SK-N-MC (cell line): ENCODE results near the gene PTPRF.

Source experiments
- DNase-seq: peaks from one replicate; pipeline ENCODE4 v3.0.0-alpha.2; 2011; ENCODE audit warnings: low read depth, low spot score
- H3K27ac ChIP-seq: fragments of 200-600 bp; sonication (generic); 2 replicates; pipeline ENCODE4 v1.5.1; 2016; ENCODE audit warnings: mixed run types
- H3K36me3 ChIP-seq: fragments of 200-600 bp; sonication (generic); 2 replicates; pipeline ENCODE4 v1.6.1; 2017; ENCODE audit warnings: antibody characterized with exemption, low read length, mixed read lengths; ENCODE audit not compliant: insufficient read depth
- H3K4me3 ChIP-seq: fragments of 200-600 bp; sonication (generic); 2 replicates; pipeline ENCODE4 v1.5.1; 2016
- H3K9ac ChIP-seq: fragments of 200-600 bp; sonication (generic); 2 replicates; pipeline ENCODE4 v1.8.0; 2017; ENCODE audit warnings: mixed run types, mixed read lengths; ENCODE audit not compliant: insufficient read length
- H3K9me3 ChIP-seq: fragments of 200-600 bp; sonication (generic); 2 replicates; pipeline ENCODE4 v1.6.1; 2017; ENCODE audit warnings: low read depth, mild to moderate bottlenecking, antibody characterized with exemption, low read length, moderate library complexity, mixed read lengths
- EZH2 ChIP-seq: fragments of 200-600 bp; sonication (generic); IDR thresholded peaks from one replicate; pipeline ENCODE4 v1.6.1; 2017; ENCODE audit warnings: antibody characterized with exemption
- FOXP2 ChIP-seq: optimal IDR thresholded peaks from 2 replicates; pipeline ENCODE3; 2011; ENCODE audit warnings: mild to moderate bottlenecking, moderate library complexity; ENCODE audit not compliant: insufficient read depth; ENCODE audit errors: extremely low read length, control extremely low read depth
- POLR2AphosphoS5 ChIP-seq: IDR thresholded peaks from 2 replicates; pipeline ENCODE4 v1.6.1; 2012; ENCODE audit warnings: mild to moderate bottlenecking, low read depth, low read length, borderline replicate concordance

PTPRF gene

DNA sequence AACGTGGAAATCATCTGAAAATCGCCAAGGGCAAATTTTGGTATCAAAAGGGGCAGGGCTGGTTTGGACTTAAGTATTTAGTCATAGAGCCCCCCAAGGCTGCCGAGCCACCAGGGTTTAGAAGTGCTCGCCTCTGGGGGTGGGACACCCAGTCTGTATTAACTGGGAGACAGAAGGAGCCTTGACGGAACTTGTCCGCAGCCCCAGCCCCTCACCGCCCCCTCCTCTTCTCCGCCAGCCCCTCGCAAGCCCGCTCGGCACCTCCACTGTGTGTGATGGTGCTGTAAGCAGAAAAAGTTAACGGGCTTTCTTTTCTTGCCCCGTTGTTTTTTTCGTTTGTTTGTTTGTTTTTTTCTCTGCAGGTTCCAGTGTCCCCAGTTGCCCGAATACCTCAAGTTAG, 81.7 kb downstream of the PTPRF start:
- peaks cover 40% of the 10 kb centered on the region; the same call in 1 of the 2 replicates for H3K36me3 ChIP-seq
- no peak overlapping the region for H3K9ac ChIP-seq

DNA sequence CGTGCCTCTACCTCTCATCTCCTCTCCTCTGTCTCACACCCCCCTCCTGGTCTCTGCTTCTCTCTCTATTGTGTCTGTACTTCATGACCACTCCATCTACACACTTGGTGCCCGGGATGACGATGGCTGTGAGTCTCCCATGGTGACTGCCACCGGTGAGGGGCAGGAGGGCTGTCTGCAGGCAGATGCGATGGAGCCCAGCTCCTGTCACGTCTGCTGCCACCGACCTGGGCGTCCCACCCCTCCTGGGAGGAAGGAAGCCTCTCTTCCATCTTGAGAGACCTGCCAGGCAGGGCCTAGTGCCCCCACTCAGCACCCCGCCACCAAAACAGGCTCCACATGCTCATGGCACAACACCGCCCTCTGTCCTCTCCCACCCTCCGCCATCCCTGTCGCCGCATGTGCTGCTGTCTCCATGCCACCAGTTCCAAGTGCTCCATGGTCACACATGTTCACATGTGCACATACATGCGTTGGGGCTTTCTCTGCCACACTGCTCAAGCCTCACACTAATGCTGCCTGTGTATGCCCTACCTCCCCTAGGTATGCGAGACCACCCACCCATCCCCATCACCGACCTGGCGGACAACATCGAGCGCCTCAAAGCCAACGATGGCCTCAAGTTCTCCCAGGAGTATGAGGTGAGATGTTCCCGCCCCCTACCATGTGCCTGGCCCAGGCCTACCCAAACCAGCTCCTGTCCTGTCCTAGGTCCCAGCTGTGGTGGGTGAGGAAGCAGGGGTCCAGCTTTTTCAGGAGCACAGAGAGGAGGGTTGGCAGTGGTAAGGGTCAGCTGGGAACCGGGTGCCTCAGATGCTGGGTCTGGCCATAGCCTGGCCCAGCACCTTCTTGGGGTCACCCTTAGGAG, 82.6 kb downstream of the PTPRF start:
- DNase-seq: no peak
- H3K36me3 ChIP-seq: peaks cover 42% of the 10 kb centered on the region; the same call in 1 of the 2 replicates
- H3K27ac ChIP-seq: no peak overlapping the region
- H3K9ac ChIP-seq: no peak overlapping the region
- TF ChIP-seq FOXP2: no peak
- no peak for TF ChIP-seq EZH2
- TF ChIP-seq POLR2AphosphoS5: no peak
- no peak overlapping the region for H3K4me3 ChIP-seq
- no peaks in the 10 kb centered on the region for H3K9me3 ChIP-seq

More for the DNA sequence above, 81.7 kb downstream of the PTPRF start:
- H3K27ac ChIP-seq: no peak overlapping the region
- H3K4me3 ChIP-seq: no peak overlapping the region
- no peaks in the 10 kb centered on the region for H3K9me3 ChIP-seq
- no peak for TF ChIP-seq POLR2AphosphoS5
- TF ChIP-seq EZH2: no peak
- TF ChIP-seq FOXP2: no peak
- DNase-seq: no peak

DNA sequence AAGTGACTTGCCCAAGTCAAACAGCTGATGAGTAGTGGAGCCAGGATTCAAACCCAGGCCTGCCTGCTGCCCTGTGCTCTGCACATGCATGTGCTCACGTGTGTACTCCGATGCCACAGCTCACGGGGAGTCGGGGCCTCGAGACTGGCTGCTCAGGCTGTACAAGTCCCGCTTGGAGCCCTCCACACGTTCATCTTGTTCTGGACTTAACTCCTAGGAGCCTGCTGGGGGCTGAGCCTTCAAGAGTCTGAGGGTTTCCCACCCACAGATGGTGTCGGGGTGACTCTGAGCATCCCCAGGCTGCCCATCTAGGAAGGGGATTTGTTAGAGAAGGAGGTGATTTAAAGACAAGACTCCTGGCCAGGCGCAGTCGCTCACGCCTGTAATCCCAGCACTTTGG, 83.5 kb downstream of the PTPRF start:
- H3K27ac ChIP-seq: no peak overlapping the region
- no peak overlapping the region for H3K4me3 ChIP-seq
- TF ChIP-seq EZH2 (no peak), FOXP2 (no peak)
- peaks cover 47% of the 10 kb centered on the region; the same call in 1 of the 2 replicates for H3K36me3 ChIP-seq
- H3K9ac ChIP-seq: no peak overlapping the region
- H3K9me3 ChIP-seq: no peaks in the 10 kb centered on the region
- DNase-seq: no peak

DNA sequence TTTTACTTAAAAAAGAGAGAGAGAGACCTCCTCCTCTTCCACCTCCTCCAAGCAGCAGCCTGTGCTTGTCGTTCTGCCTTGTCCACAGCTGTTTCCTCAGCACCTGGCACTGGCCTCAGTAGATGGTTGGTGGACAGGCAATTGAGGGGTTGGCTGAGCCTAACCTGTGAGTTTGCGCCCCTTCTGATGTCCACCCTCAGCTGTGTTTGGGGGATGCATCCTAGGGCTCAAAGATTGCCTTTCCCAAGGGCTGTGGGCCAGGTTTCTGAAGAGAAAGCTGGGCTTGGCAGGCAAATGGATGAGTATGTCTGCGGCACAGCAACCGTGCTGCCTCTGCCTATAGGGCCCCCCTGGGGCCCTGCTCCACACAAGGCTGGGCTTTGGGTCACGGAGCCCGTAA, 84.2 kb downstream of the PTPRF start:
- Histone ChIP-seq H3K9ac (no peak overlapping the region), H3K36me3 (peaks cover 48% of the 10 kb centered on the region; the same call in 1 of the 2 replicates), H3K9me3 (no peaks in the 10 kb centered on the region), H3K4me3 (no peak overlapping the region), H3K27ac (no peak overlapping the region)
- DNase-seq: no peak
- no peak for TF ChIP-seq FOXP2
- no peak for TF ChIP-seq EZH2
- no peak for TF ChIP-seq POLR2AphosphoS5

DNA sequence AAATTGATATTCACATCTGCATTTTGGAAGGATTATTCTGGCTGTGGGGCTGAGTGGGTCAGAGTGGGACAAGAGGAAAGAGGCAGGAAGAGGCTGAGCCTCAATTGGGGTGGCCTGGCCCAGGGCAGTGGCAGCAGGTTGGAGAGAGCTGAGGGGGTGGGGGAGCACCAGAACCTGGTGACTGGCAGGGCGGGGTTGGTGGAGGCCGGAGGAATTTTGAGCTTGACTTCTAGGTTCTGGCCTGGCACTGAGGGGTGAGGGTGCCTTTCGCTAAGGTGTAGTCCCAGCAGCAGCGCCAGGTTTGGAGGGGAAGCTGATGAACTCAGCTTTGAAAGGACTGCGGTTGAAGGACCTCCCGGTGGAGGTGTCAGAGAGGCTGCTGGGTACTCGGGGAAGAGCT, 85.7 kb downstream of the PTPRF start:
- no peak for DNase-seq
- TF ChIP-seq FOXP2 (no peak), EZH2 (no peak), POLR2AphosphoS5 (no peak)
- Histone ChIP-seq H3K36me3 (peaks cover 47% of the 10 kb centered on the region; the same call in 1 of the 2 replicates), H3K9me3 (no peaks in the 10 kb centered on the region), H3K27ac (no peak overlapping the region), H3K4me3 (no peak overlapping the region), H3K9ac (no peak overlapping the region)

- TF ChIP-seq POLR2AphosphoS5 (no peak), FOXP2 (no peak), EZH2 (no peak)
- Histone ChIP-seq H3K36me3 (peaks cover 53% of the 10 kb centered on the region; the same call in 1 of the 2 replicates), H3K9ac (no peak overlapping the region), H3K4me3 (no peak overlapping the region), H3K27ac (no peak overlapping the region), H3K9me3 (no peaks in the 10 kb centered on the region)
- no peak for DNase-seq
Measured at GRCh38 chr1:43617011-43617410, 86.3 kb downstream of the PTPRF start.

DNA sequence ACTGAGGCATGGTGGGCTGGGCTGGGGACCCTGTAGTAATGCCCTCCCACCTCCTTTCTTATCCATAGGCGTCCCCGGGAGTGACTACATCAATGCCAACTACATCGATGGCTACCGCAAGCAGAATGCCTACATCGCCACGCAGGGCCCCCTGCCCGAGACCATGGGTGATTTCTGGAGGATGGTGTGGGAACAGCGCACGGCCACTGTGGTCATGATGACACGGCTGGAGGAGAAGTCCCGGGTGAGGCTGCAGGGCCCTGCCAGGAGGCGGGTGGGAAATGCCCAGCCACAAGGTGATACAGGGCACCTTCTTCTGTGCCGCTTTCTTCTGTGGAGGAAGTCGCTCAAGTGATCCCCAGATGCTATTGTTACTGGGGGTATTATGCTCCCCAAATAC, 87.0 kb downstream of the PTPRF start:
- TF ChIP-seq EZH2 (no peak), POLR2AphosphoS5 (no peak), FOXP2 (no peak)
- Histone ChIP-seq H3K36me3 (peaks cover 56% of the 10 kb centered on the region; the same call in 1 of the 2 replicates), H3K4me3 (no peak overlapping the region), H3K27ac (no peak overlapping the region), H3K9ac (no peak overlapping the region), H3K9me3 (no peaks in the 10 kb centered on the region)
- DNase-seq: no peak

DNA sequence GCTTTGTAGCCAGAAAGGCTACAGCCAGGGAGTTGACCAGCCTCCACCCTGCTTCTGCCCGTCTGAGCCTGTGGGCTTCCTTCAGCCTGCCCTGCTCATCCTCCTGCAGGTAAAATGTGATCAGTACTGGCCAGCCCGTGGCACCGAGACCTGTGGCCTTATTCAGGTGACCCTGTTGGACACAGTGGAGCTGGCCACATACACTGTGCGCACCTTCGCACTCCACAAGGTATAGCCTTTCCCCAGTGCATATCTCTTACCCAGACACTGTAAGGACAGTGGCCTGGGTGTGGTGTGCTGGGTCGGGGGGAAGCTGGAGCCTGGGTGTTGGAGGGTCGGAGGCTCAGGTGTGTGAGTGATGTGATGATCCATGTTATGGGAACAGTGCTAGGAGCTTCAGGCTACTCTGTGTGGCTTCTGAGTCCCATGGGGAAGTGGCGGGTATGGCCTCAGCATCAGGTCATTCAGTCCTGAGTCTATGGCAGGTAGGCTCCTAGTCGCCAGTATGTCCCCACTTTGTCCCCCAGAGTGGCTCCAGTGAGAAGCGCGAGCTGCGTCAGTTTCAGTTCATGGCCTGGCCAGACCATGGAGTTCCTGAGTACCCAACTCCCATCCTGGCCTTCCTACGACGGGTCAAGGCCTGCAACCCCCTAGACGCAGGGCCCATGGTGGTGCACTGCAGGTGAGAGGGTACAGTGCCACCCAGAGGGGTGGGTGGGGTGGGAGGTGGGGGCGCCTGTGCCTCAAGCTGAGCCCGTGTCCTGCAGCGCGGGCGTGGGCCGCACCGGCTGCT, 88.0 kb downstream of the PTPRF start:
- H3K36me3 ChIP-seq: peaks cover 49% of the 10 kb centered on the region; the same call in 1 of the 2 replicates

More for the DNA sequence above, 88.0 kb downstream of the PTPRF start:
- no peaks in the 10 kb centered on the region for H3K9me3 ChIP-seq
- no peak overlapping the region for H3K27ac ChIP-seq
- no peak overlapping the region for H3K9ac ChIP-seq
- no peak for DNase-seq
- H3K4me3 ChIP-seq: no peak overlapping the region
- no peak for TF ChIP-seq EZH2
- no peak for TF ChIP-seq POLR2AphosphoS5
- TF ChIP-seq FOXP2: no peak
